Kidney (tissue), 14 donors: ENCODE data around the gene WDR17. TPM values are rescaled to one million over a fixed set of nuclear protein-coding genes. Genes with fewer than 3 reads are reported as not detected.

ENCODE experiments used
- DNase-seq, 5 donors: peaks; one replicate each; pipeline ENCODE4 v3.0.0-alpha.2; 2013 to 2020
- FAIRE-seq: peaks from 2 replicates; lab custom pipeline; 2012; peaks lifted over from hg19 to GRCh38; lab: Jason Lieb, UNC
- H3K27ac ChIP-seq, 2 donors: one replicate each; pipeline ENCODE4 v1.7.0; 2013; ENCODE audit warnings: low read depth in 2 of 2, low read length in 2 of 2, inconsistent platforms in 1 of 2
- H3K27me3 ChIP-seq: one replicate; pipeline ENCODE4 v1.7.1; 2013; ENCODE audit warnings: low read length, inconsistent platforms; ENCODE audit not compliant: control insufficient read depth, insufficient read depth
- H3K36me3 ChIP-seq, 3 donors: one replicate each; pipeline versions ENCODE4 v1.7.0 to v1.7.1; 2013; ENCODE audit warnings: low read length in 3 of 3, control low read depth in 1 of 3, inconsistent platforms in 1 of 3; ENCODE audit not compliant: insufficient read depth in 3 of 3, control insufficient read depth in 2 of 3
- H3K4me1 ChIP-seq, 3 donors: one replicate each; pipeline versions ENCODE4 v1.7.0 to v1.7.1; 2013; ENCODE audit warnings: low read length in 3 of 3, inconsistent platforms in 1 of 3, low read depth in 1 of 3; ENCODE audit not compliant: control insufficient read depth in 2 of 3, insufficient read depth in 2 of 3
- H3K4me3 ChIP-seq, 3 donors: one replicate each; pipeline versions ENCODE4 v1.7.0 to v1.8.1; 2013; ENCODE audit warnings: low read length in 3 of 3, control low read depth in 1 of 3, inconsistent platforms in 1 of 3
- H3K9ac ChIP-seq, 3 donors: one replicate each; pipeline versions ENCODE4 v1.7.0 to v1.7.1; 2013; ENCODE audit warnings: low read length in 3 of 3, control low read depth in 1 of 3, inconsistent platforms in 1 of 3
- H3K9me3 ChIP-seq, 3 donors: one replicate each; pipeline versions ENCODE4 v1.7.0 to v1.7.1; 2013; ENCODE audit warnings: low read length in 3 of 3, control low read depth in 1 of 3, inconsistent platforms in 1 of 3; ENCODE audit not compliant: control insufficient read depth in 2 of 3, insufficient read depth in 1 of 3
- CTCF ChIP-seq: IDR thresholded peaks from 3 replicates; pipeline ENCODE4 v1.5.1; 2012; ENCODE audit warnings: mild to moderate bottlenecking, moderate library complexity, borderline replicate concordance; ENCODE audit not compliant: insufficient read depth; ENCODE audit errors: extremely low read depth
- intact Hi-C: fragments of 100-400 bp; cut with DNase I; formaldehyde crosslinking; loops from one replicate; pipeline ENCODE4 v1.11.1; 2022
- polyA plus RNA-seq: library from polyadenylated mRNA; stranded (reverse); fragments of 350-450 nt; fragmentation: Illumina TruSeq; extraction: RNeasy Lipid Tissue Mini Kit (QIAGEN cat#74804); gene quantifications from one replicate; pipeline ENCODE4 v1.2.3, GENCODE V29; 2014; ENCODE audit warnings: low read depth, low replicate concordance; ENCODE audit not compliant: insufficient read depth
- total RNA-seq: library from RNA; stranded (reverse); fragmentation: NEBNext Ultra II Directional; extraction: Animal tissue kit (Norgen Biotek cat#: 25700); gene quantifications from one replicate; pipeline ENCODE4 v1.2.1, GENCODE V29; 2021
- donor health status: control.
- donor health status: control.
- donor health status: control.
- donor health status: control.
- donor health status: control.
- donor health status: DM: yes; HTN: yes; CAD: no.
- donor health status: Normal renal cell carcinoma (clear cell type).

Gene WDR17
- total and polyA plus RNA-seq, 2 donors from 2014 or later, result 1.4 to 6.4 TPM

GRCh38 chr4:176030391-176030790 lies 35.2 kb upstream of the WDR17 start:
- H3K27ac ChIP-seq, result no peak overlapping the region
- H3K4me3 ChIP-seq, result no peak overlapping the region
- H3K27me3 ChIP-seq, result no peaks in the 10 kb centered on the region
- intact Hi-C loops, result no loop called here
- H3K4me1 ChIP-seq, result no peaks in the 10 kb centered on the region
- H3K9ac ChIP-seq, result no peak overlapping the region
- DNase-seq (no peak), FAIRE-seq (no peak)
- TF ChIP-seq CTCF, result no peak
- no peaks in the 10 kb centered on the region for H3K9me3 ChIP-seq
- H3K36me3 ChIP-seq, result no peaks in the 10 kb centered on the region

- no peak for FAIRE-seq
- no peak for DNase-seq
- no peak overlapping the region for H3K9ac ChIP-seq
- no peak for TF ChIP-seq CTCF
- no peaks in the 10 kb centered on the region for H3K4me1 ChIP-seq
- no peak overlapping the region for H3K27ac ChIP-seq
- no peak overlapping the region for H3K4me3 ChIP-seq
- H3K36me3 ChIP-seq, result no peaks in the 10 kb centered on the region
- no peaks in the 10 kb centered on the region for H3K27me3 ChIP-seq
- no peaks in the 10 kb centered on the region for H3K9me3 ChIP-seq
- intact Hi-C loops, result no loop called here
Measured at GRCh38 chr4:176031922-176032321, 33.7 kb upstream of the WDR17 start.

GRCh38 chr4:176032454-176032853 lies 33.2 kb upstream of the WDR17 start:
- no peaks in the 10 kb centered on the region for H3K36me3 ChIP-seq
- DNase-seq, result no peak
- FAIRE-seq, result no peak
- H3K9ac ChIP-seq, result no peak overlapping the region
- H3K27me3 ChIP-seq, result no peaks in the 10 kb centered on the region
- intact Hi-C loops, result no loop called here
- no peak for TF ChIP-seq CTCF
- H3K9me3 ChIP-seq, result no peaks in the 10 kb centered on the region
- H3K27ac ChIP-seq, result no peak overlapping the region
- H3K4me3 ChIP-seq, result no peak overlapping the region
- no peaks in the 10 kb centered on the region for H3K4me1 ChIP-seq

GRCh38 chr4:176034499-176034898 lies 31.1 kb upstream of the WDR17 start:
- Histone ChIP-seq H3K27ac (no peak overlapping the region), H3K27me3 (no peaks in the 10 kb centered on the region), H3K9me3 (no peaks in the 10 kb centered on the region), H3K4me3 (no peak overlapping the region), H3K9ac (no peak overlapping the region), H3K4me1 (no peaks in the 10 kb centered on the region), H3K36me3 (no peaks in the 10 kb centered on the region)
- intact Hi-C loops, result no loop called here
- FAIRE-seq (peak; percentile 53), DNase-seq (peak in 2 of 5 donors; percentile 58 to 69)
- TF ChIP-seq CTCF, result peak; percentile 42
